Putamen (tissue), 1 donor: ENCODE measurements around the gene COL4A6.

ENCODE experiments used
- DNase-seq: peaks from one replicate; pipeline ENCODE4 v3.0.0-alpha.2; 2016; ENCODE audit warnings: low spot score

Gene COL4A6

GRCh38 chrX:108331126-108331909, 106.9 kb downstream of the COL4A6 start:
- no peak for DNase-seq

- no peak for DNase-seq
Measured at GRCh38 chrX:108323751-108324150, 114.5 kb downstream of the COL4A6 start.

DNA sequence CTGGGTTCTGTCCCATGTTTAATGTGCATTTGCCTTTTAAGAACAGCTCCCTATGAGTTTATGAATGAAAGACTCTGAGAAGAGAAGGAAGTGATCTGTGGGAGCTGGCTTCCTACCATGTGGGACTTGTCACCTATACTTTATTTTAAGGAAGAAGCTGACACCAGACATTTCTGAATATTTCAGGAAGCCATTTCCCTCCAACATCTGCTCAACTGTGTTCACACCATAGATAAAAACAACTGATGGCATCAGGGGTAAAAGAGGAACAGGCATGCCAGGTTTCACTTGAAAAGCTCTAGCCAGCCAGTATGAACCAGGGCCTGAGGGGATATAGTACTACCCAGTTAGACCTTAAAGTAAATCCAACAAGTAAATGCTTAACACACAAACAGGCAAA, 116.0 kb downstream of the COL4A6 start:
- no peak for DNase-seq

- DNase-seq, result no peak
Measured at GRCh38 chrX:108316456-108316855, 121.8 kb downstream of the COL4A6 start.

DNA sequence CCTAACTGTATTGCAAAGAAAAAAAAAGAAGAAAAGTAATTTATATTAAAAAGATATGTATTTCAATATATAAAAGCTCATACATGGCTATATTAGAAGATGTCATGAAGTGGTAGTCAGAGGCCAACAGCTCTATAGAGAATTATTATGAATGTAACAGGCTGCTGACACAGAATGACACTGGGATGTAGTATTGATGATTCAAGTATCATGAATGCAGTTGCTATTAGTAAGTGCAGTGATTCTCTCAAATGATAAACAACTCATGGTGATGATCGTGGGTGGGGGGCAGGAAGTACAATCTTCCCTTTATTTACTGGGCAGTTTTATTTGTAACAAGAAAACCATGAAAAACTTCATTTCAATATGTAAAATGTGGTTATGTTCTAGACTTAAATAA, 124.6 kb downstream of the COL4A6 start:
- DNase-seq, result no peak

DNA sequence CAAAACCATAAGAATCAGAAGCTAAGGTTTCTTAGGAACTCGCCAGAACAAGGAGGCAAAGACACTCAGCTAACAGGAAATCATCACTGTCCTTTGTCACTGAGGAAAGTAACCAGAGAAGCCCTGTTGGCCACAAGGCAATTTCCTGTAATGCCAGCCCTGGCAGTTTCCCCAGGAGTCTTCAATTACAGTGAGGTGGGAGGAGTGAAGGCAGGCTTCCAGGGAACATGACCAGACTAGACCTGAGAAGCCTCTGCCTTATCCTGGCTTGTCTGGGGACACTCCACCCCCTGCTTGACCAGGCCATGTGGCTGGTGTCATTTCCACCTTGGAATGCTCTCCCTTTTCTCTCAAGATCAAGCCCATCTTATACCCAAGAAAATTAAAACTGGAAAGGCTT, 125.3 kb downstream of the COL4A6 start:
- DNase-seq, result no peak

DNA sequence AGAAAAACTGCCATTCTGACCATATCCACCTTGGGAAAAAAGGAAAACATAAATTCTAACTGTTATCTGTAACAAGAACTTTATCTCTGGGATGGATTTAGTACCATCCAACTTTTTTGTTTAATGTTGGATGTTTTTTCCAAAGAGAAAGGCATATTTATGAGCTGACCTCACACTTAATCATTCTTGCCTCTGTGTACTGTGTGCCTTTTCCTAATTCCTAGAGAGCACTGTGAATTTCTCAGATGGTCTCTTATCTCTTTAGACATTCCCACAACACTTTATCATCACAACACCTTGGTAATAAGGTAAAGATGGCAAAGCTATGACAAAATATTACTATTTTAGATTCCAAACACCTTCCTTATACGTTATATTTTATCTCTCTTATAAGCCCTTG, 126.2 kb downstream of the COL4A6 start:
- DNase-seq, result no peak

DNA sequence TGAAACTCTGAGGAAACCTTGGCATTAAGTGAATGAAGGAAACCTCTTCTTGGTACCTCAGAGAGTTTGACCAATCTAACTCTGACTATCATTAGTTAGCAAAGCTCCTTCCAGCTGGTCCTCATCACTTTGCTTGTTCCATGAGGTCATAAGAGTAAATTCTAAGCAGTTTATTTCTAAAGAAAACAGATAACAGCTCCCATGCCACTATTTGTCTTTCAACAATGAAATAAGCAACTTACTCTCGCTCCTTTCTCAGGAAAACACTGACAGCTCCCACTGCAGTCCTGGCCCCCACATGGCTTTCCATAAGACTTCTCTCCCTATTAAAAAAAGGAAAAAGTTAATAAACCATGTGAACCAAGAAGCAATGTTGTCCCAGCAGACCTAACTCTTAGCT, 127.7 kb downstream of the COL4A6 start:
- no peak for DNase-seq

DNA sequence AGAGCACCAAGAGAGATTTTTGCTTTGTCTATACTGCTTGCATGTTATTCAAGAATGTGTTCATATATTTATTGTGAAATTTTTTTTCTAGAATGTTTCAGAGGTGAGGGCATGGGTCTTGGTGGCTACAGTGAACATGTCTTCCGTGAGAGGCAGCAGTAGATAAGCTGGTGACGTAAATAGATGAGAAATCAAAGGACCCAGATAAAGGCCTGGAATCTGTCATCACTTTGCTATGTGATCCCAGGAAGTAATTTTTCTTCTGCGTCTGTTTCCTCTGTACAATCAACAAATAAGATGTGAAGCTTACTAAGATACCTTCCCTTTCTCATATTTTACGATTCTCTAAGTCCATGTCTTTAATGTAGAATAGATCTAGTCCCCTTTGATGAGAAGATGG, 129.1 kb downstream of the COL4A6 start:
- DNase-seq, result no peak

DNA sequence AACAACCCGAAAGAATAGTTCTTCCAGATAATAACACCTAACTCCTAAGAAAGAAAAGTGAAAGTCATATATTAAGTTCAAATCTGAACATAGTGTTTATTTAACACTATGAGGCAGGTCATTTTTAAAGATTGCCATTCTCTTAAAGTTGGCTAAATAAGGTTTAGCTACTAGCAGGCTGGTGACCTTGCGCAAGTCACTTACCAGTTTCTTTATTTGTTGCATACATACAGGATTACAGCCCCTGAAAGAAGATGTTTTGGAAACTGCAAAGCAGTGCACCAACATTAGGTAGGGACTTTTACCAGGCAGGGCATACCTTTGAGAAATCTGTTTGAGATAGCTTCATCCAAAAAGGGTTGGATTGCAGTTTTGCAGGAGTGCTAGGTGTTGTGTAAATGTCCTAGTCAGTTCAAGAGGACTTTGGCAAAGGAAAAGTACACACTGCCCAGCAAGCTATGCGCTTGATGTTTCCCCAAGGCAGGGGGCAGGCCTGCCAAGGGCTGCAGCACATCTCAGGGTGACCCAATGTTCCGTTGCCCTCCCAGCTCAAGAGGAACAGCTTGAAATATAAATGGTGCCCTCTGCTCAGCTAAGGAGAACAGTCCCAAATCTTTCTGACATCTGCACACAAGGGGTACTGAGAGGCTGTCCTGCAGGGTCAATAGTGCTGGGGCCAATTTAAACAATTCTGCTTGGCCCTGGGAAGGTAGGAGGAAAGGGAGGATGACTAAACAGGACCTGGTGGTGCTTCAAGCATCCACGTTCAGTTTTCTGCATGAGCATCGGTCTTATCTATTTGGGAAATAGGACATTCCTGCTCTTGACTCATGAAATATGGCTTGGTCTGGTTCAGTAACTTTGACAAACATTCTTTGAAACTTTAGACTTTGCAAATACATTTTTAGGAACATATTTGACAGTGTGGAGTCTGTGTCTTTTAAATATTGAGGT, 130.8 kb downstream of the COL4A6 start:
- DNase-seq, result no peak

- DNase-seq, result no peak
Measured at GRCh38 chrX:108306086-108306485, 132.1 kb downstream of the COL4A6 start.

- DNase-seq, result no peak
Measured at GRCh38 chrX:108304757-108305156, 133.5 kb downstream of the COL4A6 start.

- no peak for DNase-seq
Measured at GRCh38 chrX:108304210-108304609, 134.0 kb downstream of the COL4A6 start.

- no peak for DNase-seq
Measured at GRCh38 chrX:108303682-108304081, 134.5 kb downstream of the COL4A6 start.

GRCh38 chrX:108299704-108300103, 138.5 kb downstream of the COL4A6 start:
- DNase-seq, result no peak

DNA sequence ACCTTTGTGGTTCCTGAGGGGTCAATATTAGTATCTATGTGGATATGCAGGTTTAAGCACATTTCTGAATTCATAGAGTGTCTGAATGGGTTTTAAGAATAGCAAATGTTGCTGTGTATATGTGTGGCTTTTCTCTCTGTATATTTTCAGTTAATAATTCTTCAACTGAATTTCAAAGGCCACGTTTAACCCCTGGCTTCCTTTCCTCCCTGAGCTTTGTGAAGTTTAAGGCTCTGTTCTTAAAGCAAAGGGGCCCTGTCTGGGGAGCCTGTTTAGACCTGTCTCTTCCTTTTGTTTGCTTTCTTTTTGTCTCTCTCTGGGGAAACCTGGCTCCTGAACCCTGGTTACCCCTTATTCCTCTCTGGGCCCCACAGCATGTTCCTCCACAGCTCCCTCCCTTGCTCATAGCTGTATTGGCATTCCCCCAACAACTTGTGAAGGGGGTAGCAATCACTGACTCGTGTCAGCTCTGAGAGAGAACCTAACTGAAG, 139.1 kb downstream of the COL4A6 start:
- DNase-seq, result no peak

GRCh38 chrX:108298165-108298602, 140.0 kb downstream of the COL4A6 start:
- no peak for DNase-seq

DNA sequence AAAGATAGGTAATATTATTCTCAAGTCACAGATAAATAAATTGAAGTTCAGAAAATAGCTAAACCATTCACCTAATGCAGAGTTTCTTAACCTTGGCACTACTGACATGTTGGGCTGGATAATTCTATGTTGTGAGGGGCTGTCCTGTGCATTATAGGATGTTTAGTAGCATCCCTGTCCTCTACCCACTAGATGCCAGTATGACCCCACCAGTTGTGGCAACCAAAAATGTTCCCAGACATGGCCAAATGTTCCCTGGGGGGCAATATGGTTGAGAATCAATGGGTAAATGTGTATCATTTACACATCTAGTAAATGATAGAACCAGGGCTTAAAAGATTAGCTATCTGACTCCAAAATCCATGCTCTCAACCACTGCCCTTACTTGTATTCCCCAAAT, 140.9 kb downstream of the COL4A6 start:
- no peak for DNase-seq

- DNase-seq, result no peak
Measured at GRCh38 chrX:108292053-108292452, 146.2 kb downstream of the COL4A6 start.

DNA sequence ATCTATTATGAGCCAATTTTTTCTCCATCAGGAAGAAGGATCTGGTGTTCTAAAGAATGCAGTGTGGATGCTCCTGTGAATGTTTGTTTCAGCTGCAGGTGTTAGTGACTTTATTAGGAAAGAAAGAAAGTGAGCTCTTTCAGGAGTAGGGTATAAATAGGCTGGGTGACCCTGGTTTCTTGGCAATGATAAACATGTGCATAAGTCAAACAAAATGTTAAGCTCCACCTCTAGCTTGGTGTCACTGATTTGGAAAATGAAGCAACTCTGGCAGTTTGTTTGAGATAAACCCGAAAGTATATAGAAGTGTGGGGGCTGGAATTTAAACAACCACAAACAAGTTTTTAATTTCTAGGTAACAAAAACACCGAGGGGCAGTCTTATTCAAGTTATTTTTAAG, 152.3 kb downstream of the COL4A6 start:
- no peak for DNase-seq

DNA sequence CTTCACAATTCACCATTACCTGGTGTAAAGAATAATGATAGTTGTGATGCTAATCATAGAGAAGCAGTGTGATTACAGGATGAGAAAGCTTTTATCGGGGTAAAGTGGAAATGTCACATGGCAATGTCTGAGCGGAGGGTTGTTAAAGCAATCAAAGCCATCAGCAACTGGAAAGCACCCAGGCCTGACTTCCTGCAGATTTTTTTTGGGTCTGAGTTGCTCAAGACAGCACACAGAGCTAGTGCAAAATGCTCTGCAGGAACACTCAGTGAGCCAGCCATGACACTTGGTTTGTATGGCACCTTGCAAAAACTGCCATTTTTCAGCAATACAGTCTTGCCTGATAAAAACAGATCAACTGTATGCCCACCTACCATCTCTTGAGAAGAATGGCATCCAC, 152.9 kb downstream of the COL4A6 start:
- no peak for DNase-seq

DNA sequence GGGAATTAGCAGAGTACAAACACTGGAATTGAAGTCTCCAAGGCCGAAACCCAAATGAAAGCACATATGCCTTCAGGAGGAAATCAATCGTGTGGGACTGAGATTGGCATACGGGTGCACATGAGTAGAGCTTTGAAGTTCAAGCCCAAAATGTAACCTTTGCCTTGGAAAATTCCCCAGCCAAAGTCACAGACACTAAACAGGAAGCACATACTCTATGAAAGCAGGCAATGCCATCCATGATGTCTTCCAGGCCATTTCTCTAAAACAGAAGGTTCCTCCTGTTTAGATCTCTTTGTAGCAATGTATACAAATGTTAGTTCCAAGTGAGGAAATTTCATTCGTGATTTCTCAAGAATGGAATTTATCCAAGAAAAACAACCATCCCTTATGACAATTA, 162.5 kb downstream of the COL4A6 start:
- DNase-seq, result no peak

DNA sequence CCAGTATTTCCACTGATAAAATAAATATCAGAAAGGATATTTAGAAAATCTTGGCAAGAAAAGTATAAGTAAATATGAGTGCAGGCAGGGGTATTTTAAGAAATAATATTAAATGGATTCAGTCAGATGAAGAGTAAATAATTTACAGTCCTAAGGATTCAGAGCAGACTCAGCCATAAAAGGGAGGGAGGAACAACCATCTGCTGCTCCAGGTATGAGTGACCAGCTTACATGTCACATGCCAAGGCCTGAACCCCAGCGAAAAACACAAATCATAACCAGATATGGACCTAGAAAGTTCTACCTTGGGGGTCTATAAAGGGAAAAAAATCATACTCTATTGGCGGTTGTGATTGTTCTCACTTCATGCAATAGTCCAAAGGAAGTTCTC, 166.8 kb downstream of the COL4A6 start:
- no peak for DNase-seq
